ENCODE data around the gene BTBD16.

The BTBD16 gene

GRCh38 chr10:122248356-122249302 is 22.5 kb upstream of the BTBD16 start:
- no peak for DNase-seq

- DNase-seq, result no peak
These were observed 21.7 kb upstream of the BTBD16 start for GRCh38 chr10:122249303-122249850.

GRCh38 chr10:122249991-122250750 is 20.9 kb upstream of the BTBD16 start:
- DNase-seq, result no peak

- no peak for DNase-seq
These were observed 19.4 kb upstream of the BTBD16 start for GRCh38 chr10:122251459-122252255.

GRCh38 chr10:122252805-122253204 is 18.3 kb upstream of the BTBD16 start:
- no peak for DNase-seq

GRCh38 chr10:122253605-122254004 is 17.5 kb upstream of the BTBD16 start:
- no peak for DNase-seq

- DNase-seq, result no peak
These were observed 16.3 kb upstream of the BTBD16 start for GRCh38 chr10:122254831-122255230.

GRCh38 chr10:122255509-122256301 is 15.4 kb upstream of the BTBD16 start:
- no peak for DNase-seq

GRCh38 chr10:122257041-122257440 is 14.1 kb upstream of the BTBD16 start:
- no peak for DNase-seq

GRCh38 chr10:122258136-122259074 is 12.7 kb upstream of the BTBD16 start:
- DNase-seq, result no peak

GRCh38 chr10:122259075-122259466 is 12.0 kb upstream of the BTBD16 start:
- no peak for DNase-seq

- no peak for DNase-seq
These were observed 9.5 kb upstream of the BTBD16 start for GRCh38 chr10:122261584-122261983.

GRCh38 chr10:122263971-122264370 is 7.1 kb upstream of the BTBD16 start:
- no peak for DNase-seq

GRCh38 chr10:122264436-122264835 is 6.7 kb upstream of the BTBD16 start:
- DNase-seq, result no peak

- DNase-seq, result no peak
These were observed 6.2 kb upstream of the BTBD16 start for GRCh38 chr10:122264931-122265330.

GRCh38 chr10:122265896-122266295 is 5.2 kb upstream of the BTBD16 start:
- no peak for DNase-seq

- no peak for DNase-seq
These were observed 3.0 kb upstream of the BTBD16 start for GRCh38 chr10:122267849-122268737.

GRCh38 chr10:122269059-122269687 is 1.9 kb upstream of the BTBD16 start:
- no peak for DNase-seq

GRCh38 chr10:122273966-122274545 is 3.0 kb downstream of the BTBD16 start:
- DNase-seq, result no peak
